ENCODE results near the gene HTRA1. TPM values are rescaled to one million over a fixed set of nuclear protein-coding genes. Genes with fewer than 3 reads are reported as not detected.
A peak's percentile ranks its signal among the peaks of the same experiment; 100 is the strongest.

HTRA1 gene
- not detected for polyA plus RNA-seq

GRCh38 chr10:122461367-122461728, at the start of gene HTRA1:
HTRA1 (plus strand) TSS chr10:122461553; CDS start chr10:122461653, 100 bp downstream.
- peaks cover 0 to 2% (median 0%) of the 10 kb centered on the region in 3 donors for H3K9me3 Mint-ChIP-seq
- H3K27me3 Mint-ChIP-seq, result peaks cover 48% of the 10 kb centered on the region
- peak within 1 kb of the TSS in 3 of 4 donors; percentile 38 to 82 (median 74) for H3K4me3 Mint-ChIP-seq
- H3K36me3 Mint-ChIP-seq, result no peaks in the 10 kb centered on the region
- peaks cover 0 to 5% (median 0%) of the 10 kb centered on the region in 3 donors for H3K4me1 Mint-ChIP-seq
- no peak within 1 kb of the TSS for H3K27ac Mint-ChIP-seq

GRCh38 chr10:122413327-122413726, 48.0 kb upstream of the HTRA1 start:
- no peak overlapping the region for H3K27ac Mint-ChIP-seq
- peaks cover 12% of the 10 kb centered on the region for H3K36me3 Mint-ChIP-seq
- no peak overlapping the region for H3K4me3 Mint-ChIP-seq
- H3K9me3 Mint-ChIP-seq, result no peaks in the 10 kb centered on the region
- peaks cover 2% of the 10 kb centered on the region for H3K27me3 Mint-ChIP-seq
- peaks cover 7 to 11% (median 8%) of the 10 kb centered on the region in 3 donors for H3K4me1 Mint-ChIP-seq

- H3K4me1 Mint-ChIP-seq, result peaks cover 8 to 16% (median 11%) of the 10 kb centered on the region in 3 donors
- H3K27me3 Mint-ChIP-seq, result no peaks in the 10 kb centered on the region
- peak overlapping the region in 1 of 4 donors; percentile 10 for H3K4me3 Mint-ChIP-seq
- H3K9me3 Mint-ChIP-seq, result no peaks in the 10 kb centered on the region
- peaks cover 15% of the 10 kb centered on the region for H3K36me3 Mint-ChIP-seq
- H3K27ac Mint-ChIP-seq, result no peak overlapping the region
These were observed 43.7 kb upstream of the HTRA1 start for GRCh38 chr10:122417667-122418066.

- H3K36me3 Mint-ChIP-seq, result peaks cover 14% of the 10 kb centered on the region
- H3K4me1 Mint-ChIP-seq, result peaks cover 8 to 18% (median 11%) of the 10 kb centered on the region in 3 donors
- H3K27me3 Mint-ChIP-seq, result no peaks in the 10 kb centered on the region
- no peak overlapping the region for H3K4me3 Mint-ChIP-seq
- H3K9me3 Mint-ChIP-seq, result no peaks in the 10 kb centered on the region
- no peak overlapping the region for H3K27ac Mint-ChIP-seq
These were observed 42.3 kb upstream of the HTRA1 start for GRCh38 chr10:122419016-122419415.

- Mint-ChIP-seq H3K27me3 (no peaks in the 10 kb centered on the region), H3K4me1 (peaks cover 10 to 21% (median 16%) of the 10 kb centered on the region in 3 donors), H3K9me3 (no peaks in the 10 kb centered on the region), H3K27ac (no peak overlapping the region), H3K4me3 (no peak overlapping the region), H3K36me3 (peaks cover 12% of the 10 kb centered on the region)
These were observed 41.3 kb upstream of the HTRA1 start for GRCh38 chr10:122419876-122420623.

- Mint-ChIP-seq H3K27me3 (no peaks in the 10 kb centered on the region), H3K36me3 (peaks cover 10% of the 10 kb centered on the region), H3K27ac (peak overlapping the region in 2 of 3 donors; percentile 11 to 76), H3K4me1 (peaks cover 10 to 21% (median 16%) of the 10 kb centered on the region in 3 donors), H3K4me3 (peak overlapping the region in 1 of 4 donors; percentile 71), H3K9me3 (no peaks in the 10 kb centered on the region)
These were observed 40.7 kb upstream of the HTRA1 start for GRCh38 chr10:122420624-122421007.

- H3K27ac Mint-ChIP-seq, result peak overlapping the region in 2 of 3 donors; percentile 11 to 76
- H3K36me3 Mint-ChIP-seq, result peaks cover 9% of the 10 kb centered on the region
- no peaks in the 10 kb centered on the region for H3K27me3 Mint-ChIP-seq
- no peaks in the 10 kb centered on the region for H3K9me3 Mint-ChIP-seq
- H3K4me3 Mint-ChIP-seq, result no peak overlapping the region
- H3K4me1 Mint-ChIP-seq, result peaks cover 6 to 19% (median 16%) of the 10 kb centered on the region in 3 donors
These were observed 40.2 kb upstream of the HTRA1 start for GRCh38 chr10:122421054-122421625.

- no peak overlapping the region for H3K4me3 Mint-ChIP-seq
- no peak overlapping the region for H3K27ac Mint-ChIP-seq
- H3K27me3 Mint-ChIP-seq, result no peaks in the 10 kb centered on the region
- peaks cover 8% of the 10 kb centered on the region for H3K36me3 Mint-ChIP-seq
- no peaks in the 10 kb centered on the region for H3K9me3 Mint-ChIP-seq
- peaks cover 3 to 17% (median 15%) of the 10 kb centered on the region in 3 donors for H3K4me1 Mint-ChIP-seq
These were observed 39.6 kb upstream of the HTRA1 start for GRCh38 chr10:122421742-122422141.

- Mint-ChIP-seq H3K36me3 (peaks cover 10% of the 10 kb centered on the region), H3K27me3 (no peaks in the 10 kb centered on the region), H3K9me3 (no peaks in the 10 kb centered on the region), H3K27ac (no peak overlapping the region), H3K4me1 (peaks cover 3 to 18% (median 16%) of the 10 kb centered on the region in 3 donors), H3K4me3 (no peak overlapping the region)
These were observed 38.9 kb upstream of the HTRA1 start for GRCh38 chr10:122422266-122422989.

GRCh38 chr10:122424059-122424458, 37.3 kb upstream of the HTRA1 start:
- Mint-ChIP-seq H3K4me1 (peaks cover 3 to 16% (median 16%) of the 10 kb centered on the region in 3 donors), H3K4me3 (no peak overlapping the region), H3K9me3 (no peaks in the 10 kb centered on the region), H3K36me3 (peaks cover 5% of the 10 kb centered on the region), H3K27ac (no peak overlapping the region), H3K27me3 (no peaks in the 10 kb centered on the region)

GRCh38 chr10:122426829-122427228, 34.5 kb upstream of the HTRA1 start:
- Mint-ChIP-seq H3K27me3 (no peaks in the 10 kb centered on the region), H3K27ac (no peak overlapping the region), H3K36me3 (peaks cover 6% of the 10 kb centered on the region), H3K9me3 (no peaks in the 10 kb centered on the region), H3K4me3 (no peak overlapping the region), H3K4me1 (peaks cover 3 to 12% (median 11%) of the 10 kb centered on the region in 3 donors)

GRCh38 chr10:122427280-122427679, 34.1 kb upstream of the HTRA1 start:
- peaks cover 6% of the 10 kb centered on the region for H3K36me3 Mint-ChIP-seq
- H3K27me3 Mint-ChIP-seq, result no peaks in the 10 kb centered on the region
- H3K4me3 Mint-ChIP-seq, result no peak overlapping the region
- H3K9me3 Mint-ChIP-seq, result no peaks in the 10 kb centered on the region
- peaks cover 3 to 12% (median 11%) of the 10 kb centered on the region in 3 donors for H3K4me1 Mint-ChIP-seq
- H3K27ac Mint-ChIP-seq, result no peak overlapping the region

- Mint-ChIP-seq H3K27me3 (no peaks in the 10 kb centered on the region), H3K4me1 (no peaks in the 10 kb centered on the region), H3K4me3 (no peak overlapping the region), H3K36me3 (peaks cover 2% of the 10 kb centered on the region), H3K27ac (no peak overlapping the region), H3K9me3 (no peaks in the 10 kb centered on the region)
These were observed 26.0 kb upstream of the HTRA1 start for GRCh38 chr10:122435212-122435827.

GRCh38 chr10:122441961-122442360, 19.4 kb upstream of the HTRA1 start:
- peaks cover 4% of the 10 kb centered on the region for H3K27me3 Mint-ChIP-seq
- H3K4me3 Mint-ChIP-seq, result no peak overlapping the region
- H3K9me3 Mint-ChIP-seq, result no peaks in the 10 kb centered on the region
- H3K36me3 Mint-ChIP-seq, result no peaks in the 10 kb centered on the region
- no peaks in the 10 kb centered on the region for H3K4me1 Mint-ChIP-seq
- H3K27ac Mint-ChIP-seq, result no peak overlapping the region

GRCh38 chr10:122445469-122445868, 15.9 kb upstream of the HTRA1 start:
- no peaks in the 10 kb centered on the region for H3K9me3 Mint-ChIP-seq
- H3K4me3 Mint-ChIP-seq, result no peak overlapping the region
- no peaks in the 10 kb centered on the region for H3K4me1 Mint-ChIP-seq
- no peaks in the 10 kb centered on the region for H3K36me3 Mint-ChIP-seq
- peaks cover 6% of the 10 kb centered on the region for H3K27me3 Mint-ChIP-seq
- H3K27ac Mint-ChIP-seq, result no peak overlapping the region

Data from IgD-negative memory B cell (primary cell).